DND-41 (cell line): ENCODE results near the gene BCL2L11.

ENCODE experiments used
- EZH2 ChIP-seq: IDR thresholded peaks from 3 replicates; pipeline ENCODE4 v1.6.1; 2012; ENCODE audit warnings: borderline replicate concordance, low read depth, mild to moderate bottlenecking, moderate library complexity, low read length, inconsistent platforms; ENCODE audit not compliant: severe bottlenecking
- TF ChIP-seq, protein P1 (sequence below): IDR thresholded peaks from 2 replicates; pipeline ENCODE4 v1.5.1; 2012; ENCODE audit warnings: borderline replicate concordance, low read length, moderate library complexity, mild to moderate bottlenecking; ENCODE audit not compliant: poor library complexity, severe bottlenecking; ENCODE audit errors: extremely low read depth

DNA sequence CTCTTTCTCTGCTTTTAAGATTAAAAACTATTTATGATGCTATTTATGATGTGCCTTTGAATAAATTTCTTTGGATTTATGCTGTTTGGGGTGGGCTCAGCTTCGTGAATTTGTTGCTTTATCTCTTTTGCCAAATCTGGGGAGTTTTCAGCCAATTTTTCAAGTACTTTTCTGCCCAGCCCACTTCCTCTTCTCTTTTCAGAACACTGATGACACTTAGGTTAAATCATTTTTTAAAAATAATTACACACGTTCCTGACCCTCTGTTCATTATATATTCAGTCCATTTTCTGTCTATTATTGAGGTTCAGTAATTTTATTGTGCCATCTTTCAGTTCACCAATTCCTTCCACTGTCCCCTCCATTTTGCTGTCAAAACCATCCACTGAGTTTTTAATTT is 14.8 kb upstream of the BCL2L11 start:
- TF ChIP-seq, protein P1, sequence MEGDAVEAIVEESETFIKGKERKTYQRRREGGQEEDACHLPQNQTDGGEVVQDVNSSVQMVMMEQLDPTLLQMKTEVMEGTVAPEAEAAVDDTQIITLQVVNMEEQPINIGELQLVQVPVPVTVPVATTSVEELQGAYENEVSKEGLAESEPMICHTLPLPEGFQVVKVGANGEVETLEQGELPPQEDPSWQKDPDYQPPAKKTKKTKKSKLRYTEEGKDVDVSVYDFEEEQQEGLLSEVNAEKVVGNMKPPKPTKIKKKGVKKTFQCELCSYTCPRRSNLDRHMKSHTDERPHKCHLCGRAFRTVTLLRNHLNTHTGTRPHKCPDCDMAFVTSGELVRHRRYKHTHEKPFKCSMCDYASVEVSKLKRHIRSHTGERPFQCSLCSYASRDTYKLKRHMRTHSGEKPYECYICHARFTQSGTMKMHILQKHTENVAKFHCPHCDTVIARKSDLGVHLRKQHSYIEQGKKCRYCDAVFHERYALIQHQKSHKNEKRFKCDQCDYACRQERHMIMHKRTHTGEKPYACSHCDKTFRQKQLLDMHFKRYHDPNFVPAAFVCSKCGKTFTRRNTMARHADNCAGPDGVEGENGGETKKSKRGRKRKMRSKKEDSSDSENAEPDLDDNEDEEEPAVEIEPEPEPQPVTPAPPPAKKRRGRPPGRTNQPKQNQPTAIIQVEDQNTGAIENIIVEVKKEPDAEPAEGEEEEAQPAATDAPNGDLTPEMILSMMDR, result no peak
- no peak for TF ChIP-seq EZH2
